Measurements from ENCODE around the gene SHISA5.
"Not testable (repeated sequence)": the region's sequence is repeated elsewhere in the genome, so short reads cannot be mapped to it uniquely, and the experiment has no call there.

DNA sequence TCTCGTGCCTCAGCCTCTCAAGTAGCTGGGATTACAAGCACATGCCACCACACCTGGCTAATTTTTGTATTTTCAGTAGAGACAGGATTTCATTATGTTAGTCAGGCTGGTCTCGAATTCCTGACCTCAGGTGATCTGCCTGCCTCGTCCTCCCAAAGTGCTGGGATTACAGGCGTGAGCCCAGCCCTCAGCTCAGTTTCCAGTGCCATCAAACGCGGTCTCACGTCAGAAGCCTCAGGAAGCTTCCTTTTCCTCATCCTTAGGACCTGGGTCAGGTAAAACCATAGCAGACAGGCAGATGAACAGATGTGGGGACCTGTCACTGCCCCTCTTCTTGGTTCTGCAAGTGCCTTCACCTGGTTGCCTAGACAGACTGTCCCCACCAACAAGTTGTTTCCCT, 47.7 kb upstream of the SHISA5 start:
- TF ChIP-seq ZFP30, GLIS3, ZFP3 (CRISPR knock-in tag; IDR thresholded peaks at IDR 0.05): not testable (repeated sequence)
- TF ChIP-seq, protein P1, sequence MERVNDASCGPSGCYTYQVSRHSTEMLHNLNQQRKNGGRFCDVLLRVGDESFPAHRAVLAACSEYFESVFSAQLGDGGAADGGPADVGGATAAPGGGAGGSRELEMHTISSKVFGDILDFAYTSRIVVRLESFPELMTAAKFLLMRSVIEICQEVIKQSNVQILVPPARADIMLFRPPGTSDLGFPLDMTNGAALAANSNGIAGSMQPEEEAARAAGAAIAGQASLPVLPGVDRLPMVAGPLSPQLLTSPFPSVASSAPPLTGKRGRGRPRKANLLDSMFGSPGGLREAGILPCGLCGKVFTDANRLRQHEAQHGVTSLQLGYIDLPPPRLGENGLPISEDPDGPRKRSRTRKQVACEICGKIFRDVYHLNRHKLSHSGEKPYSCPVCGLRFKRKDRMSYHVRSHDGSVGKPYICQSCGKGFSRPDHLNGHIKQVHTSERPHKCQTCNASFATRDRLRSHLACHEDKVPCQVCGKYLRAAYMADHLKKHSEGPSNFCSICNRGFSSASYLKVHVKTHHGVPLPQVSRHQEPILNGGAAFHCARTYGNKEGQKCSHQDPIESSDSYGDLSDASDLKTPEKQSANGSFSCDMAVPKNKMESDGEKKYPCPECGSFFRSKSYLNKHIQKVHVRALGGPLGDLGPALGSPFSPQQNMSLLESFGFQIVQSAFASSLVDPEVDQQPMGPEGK (CRISPR knock-in tag; IDR thresholded peaks at IDR 0.05; ENCODE audit: borderline replicate concordance), result not testable (repeated sequence)
- TF ChIP-seq, protein P2, sequence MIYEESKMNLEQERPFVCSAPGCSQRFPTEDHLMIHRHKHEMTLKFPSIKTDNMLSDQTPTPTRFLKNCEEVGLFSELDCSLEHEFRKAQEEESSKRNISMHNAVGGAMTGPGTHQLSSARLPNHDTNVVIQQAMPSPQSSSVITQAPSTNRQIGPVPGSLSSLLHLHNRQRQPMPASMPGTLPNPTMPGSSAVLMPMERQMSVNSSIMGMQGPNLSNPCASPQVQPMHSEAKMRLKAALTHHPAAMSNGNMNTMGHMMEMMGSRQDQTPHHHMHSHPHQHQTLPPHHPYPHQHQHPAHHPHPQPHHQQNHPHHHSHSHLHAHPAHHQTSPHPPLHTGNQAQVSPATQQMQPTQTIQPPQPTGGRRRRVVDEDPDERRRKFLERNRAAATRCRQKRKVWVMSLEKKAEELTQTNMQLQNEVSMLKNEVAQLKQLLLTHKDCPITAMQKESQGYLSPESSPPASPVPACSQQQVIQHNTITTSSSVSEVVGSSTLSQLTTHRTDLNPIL (CRISPR knock-in tag; IDR thresholded peaks at IDR 0.05; ENCODE audit: low read depth), result not testable (repeated sequence)

Measured in SK-N-SH treated with all-trans-retinoic acid at 6 μM for 48 hours (cell line).